ENCODE results near the gene POLR2M.

POLR2M gene

DNA sequence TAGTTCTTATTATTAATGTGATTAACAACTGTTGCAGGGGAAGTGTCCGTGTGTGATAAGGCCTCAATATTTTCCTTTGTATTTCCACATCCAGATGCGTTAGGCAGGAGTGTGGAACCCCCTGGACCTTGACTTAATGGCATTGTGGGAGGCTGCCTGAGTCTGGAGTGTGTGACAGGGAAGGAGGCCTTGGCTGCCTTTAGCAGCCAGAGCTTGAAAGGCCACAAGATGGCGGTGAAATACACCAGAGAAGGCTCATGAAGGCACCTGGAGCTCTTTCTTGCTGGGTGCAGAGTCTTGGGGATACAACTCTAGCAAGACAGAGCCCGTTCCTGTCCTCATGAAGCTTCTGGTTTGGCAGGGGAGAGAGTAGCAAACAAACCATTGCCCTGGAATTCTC is 36.9 kb downstream of the POLR2M start:
- DNase-seq = no peak

DNA sequence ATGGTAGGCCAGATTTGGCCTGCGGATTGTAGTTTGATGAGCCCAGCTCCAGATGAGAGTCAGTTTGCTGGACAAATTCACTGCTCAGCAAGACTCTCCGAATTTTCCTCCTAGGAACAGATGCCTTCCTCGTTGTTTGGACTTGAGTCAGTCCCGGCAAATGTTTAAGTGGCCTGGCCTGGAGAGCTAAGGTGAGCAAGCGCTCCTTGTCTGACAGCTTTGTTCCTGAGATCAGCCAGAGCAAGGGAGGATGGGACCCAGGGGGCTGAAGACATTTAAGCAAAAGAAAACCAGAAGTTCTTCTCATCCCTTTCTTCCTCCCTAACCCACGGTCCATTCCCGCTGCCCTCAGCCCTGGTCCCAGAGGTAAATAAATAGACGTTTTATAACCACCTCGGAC is 40.3 kb downstream of the POLR2M start:
- no peak for DNase-seq

DNA sequence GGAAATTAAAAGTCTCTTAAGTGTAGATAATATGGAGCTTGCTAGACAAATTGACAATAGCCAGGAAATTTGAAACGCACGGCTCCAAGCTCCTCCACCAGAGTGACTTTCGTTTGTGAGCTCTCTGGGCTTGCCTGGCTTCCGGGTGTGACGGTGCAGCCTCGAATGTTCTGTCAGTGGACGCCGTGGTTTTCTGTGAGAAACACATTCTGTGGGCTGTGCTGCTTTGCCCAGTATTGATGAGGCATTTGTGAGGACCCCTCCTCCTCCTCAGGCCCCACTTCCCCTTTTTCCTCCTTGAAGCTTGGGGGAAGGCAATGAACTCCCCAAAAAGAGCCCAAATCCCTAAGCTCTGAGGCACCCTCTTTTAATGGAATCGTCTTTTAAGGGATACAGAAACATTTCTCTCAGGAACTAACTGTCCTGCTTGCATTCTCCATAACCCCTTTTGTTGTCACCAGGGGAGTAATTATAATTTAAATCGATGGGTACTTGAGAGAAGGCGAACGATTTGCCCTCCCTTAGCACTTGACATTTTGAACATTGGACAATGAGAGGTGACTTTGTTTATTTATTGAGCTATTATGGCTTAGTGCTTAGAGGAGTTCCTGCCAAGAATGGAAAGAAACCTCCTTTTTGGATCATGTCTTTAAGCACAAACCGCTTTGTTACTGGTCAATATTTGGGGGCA is 40.8 kb downstream of the POLR2M start:
- no peak for DNase-seq

DNA sequence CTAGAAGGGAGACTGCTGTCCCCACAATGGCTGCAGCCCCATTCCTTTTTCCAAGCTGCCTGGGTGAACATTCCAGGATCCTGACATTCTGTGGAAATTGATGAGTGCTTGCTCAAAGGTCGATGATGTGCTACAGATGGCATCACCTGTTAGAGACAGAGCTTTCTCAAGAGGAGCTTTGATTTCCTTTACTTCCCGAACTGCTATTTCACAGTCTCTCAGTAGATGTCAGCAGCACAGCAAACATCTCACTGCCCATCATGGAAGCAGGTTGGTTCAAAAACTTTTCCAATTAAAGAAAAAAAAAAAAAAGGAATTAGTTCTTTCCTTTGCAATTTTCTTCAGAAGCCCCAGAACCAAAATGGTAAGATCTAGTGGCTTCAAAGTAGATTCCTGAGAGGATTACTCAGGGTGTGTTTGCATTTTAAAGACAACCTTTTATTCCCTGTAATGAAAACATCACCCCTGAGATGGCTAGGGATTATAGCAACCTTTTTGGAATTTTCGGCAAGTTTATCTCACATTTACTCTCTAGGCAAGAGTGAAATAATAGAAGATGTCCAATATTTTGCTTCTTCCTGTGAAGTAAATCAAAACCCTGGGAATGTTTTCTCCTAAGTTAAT is 44.8 kb downstream of the POLR2M start:
- no peak for DNase-seq

DNA sequence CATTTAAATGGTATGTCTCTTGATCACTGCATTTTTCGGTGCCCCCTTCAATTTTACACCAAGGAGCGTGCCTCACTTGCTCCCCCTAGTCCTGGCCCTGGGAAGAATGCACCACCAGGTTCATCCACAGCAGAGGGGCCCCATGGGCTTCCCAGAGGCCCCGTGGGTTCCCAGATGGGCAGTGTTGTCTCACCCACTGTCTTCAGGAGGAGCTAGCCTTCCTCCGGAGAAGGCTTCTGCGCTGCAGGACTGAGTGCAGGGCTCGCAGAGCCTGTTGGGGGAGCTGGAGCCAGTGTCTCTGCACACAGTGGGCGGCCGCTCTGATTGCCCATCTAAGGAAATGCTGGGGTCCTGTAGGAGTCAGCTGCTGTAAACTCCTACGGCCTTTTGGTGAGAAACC is 45.9 kb downstream of the POLR2M start:
- no peak for DNase-seq

DNA sequence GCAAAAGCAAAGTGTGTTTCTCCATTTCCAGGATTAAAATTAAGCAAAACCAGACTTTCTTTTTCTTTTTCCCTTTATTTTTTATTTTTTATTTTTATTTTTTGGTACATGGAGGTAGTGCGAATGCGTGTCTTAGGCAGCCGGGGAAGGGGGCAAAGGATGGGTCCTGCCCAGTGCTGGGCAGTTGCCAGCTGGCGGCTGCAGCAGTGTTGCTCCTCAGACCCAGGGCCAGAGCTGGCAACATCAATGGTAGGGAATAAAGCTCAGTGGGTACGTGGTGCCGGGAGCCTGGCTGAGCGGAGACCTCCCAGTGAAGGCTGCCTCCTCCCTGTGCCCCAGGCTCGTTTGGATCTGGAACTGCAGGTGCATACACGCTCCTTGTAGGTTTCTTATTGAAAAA is 46.3 kb downstream of the POLR2M start:
- DNase-seq = no peak

DNA sequence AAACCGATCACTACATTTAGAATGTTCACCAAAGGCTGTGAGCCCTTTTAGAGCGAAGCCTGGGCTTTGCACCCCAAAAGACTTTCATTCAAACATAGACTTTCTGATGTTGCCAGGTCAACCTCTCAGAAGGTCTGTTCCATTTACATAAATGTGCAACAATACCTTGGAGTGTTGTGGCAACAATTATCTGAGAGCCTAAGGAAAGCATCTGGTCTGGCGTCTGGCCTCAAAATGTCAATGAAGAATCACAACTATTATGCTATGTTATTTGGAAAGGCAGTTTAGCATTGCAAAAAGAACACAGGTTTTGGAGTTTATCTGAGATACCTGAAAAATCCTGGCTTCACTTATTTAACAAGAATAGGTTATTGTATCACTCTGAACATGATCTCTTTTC is 50.0 kb downstream of the POLR2M start:
- no peak for DNase-seq

DNA sequence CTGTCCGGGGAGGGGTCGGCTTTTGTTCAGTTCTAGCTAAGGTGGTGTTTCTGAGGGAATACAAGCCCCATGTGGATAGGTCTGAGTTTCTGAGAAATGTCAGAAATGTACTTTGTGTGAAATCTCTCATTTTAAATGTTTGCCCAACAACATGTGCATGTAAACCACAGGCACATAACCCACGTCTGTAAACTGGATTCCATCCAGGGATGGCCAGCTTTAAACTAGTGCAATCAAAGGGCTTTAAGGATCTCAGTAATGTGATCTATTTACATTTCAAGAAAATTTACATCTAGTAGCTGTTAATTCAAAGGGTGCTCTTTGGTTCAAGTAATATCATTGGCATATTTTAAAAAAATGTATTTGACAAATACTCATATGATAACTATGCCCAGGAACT is 52.0 kb downstream of the POLR2M start:
- no peak for DNase-seq

DNA sequence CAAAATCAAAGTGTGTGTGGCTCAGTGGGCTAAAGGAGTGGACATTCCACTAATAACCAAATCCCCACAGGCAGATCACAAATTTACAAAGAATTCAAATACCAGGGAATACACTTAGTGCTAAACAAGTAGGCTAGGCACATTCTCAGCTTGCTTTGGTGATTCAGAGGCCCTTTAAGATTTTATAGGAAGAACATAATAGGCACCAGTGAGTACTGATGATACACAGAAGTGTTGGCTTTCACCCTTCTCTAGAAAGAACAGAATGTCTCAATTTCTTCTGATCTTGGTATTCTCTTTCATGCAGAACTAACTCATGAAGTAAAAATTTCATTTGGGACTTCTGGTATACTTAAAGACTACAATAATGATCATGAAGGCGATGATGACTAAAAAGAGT is 55.0 kb downstream of the POLR2M start:
- no peak for DNase-seq

DNA sequence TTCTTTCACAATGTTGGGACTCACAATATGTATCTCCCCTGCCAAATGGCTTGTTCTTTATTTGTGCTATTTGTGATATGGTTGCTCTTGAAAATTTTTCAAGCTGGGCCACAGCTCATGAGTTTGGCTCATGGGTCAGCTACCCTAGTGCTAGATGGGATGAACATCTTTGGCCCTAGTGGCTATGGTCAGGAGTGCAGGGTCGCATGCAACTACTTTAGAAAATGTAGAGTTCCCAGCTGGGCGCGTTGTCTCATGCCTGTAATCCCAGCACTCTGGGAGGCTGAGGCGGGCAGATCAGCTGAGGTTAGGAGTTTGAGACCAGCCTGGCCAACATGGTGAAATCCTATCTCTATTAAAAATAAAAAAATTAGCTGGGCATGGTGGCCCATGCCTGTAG is 55.8 kb downstream of the POLR2M start:
- no peak for DNase-seq

DNA sequence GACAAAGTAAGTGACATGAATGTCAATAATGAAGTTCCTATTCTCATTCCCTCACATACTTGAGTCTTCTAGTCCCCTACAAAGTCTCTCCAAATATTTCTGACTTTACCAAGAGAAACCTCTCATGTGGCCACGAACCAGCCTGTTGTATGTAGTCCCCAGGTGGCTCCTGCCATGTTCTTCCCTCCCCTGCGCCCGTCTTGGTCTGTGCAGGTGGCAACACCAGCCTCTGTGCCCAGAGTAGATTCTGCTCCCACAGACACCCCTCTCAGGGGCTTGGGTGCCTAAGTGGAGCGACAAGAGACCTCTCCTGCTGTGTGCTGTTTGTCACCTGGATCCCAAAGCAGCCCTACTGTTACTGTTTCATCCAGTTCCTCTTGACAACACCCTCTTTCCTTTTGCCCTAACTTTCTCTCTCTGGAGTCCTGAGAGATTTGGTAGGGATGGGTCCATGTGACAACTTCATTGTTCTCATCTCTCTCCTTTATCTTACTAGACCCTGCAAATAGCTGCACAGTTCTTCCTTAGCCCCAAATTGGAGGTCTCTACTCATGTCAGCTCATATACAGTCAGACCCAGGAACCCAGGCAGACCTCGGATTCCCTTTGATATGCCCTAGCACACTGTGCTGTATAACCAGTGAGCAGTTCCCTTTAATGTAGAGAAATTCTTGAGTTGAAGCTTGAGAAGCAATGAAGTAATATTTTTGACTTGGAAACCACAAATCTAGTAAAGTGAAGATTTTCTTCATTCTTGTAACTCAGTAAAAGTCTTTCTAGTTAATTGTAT is 56.9 kb downstream of the POLR2M start:
- no peak for DNase-seq

All from SIG-M5 (cell line).